ENCODE measurements around the gene SS18. TPM values are rescaled to one million over a fixed set of nuclear protein-coding genes. Genes with fewer than 3 reads are reported as not detected.

SS18 gene
- total RNA-seq, 2 donors from 2014 or later, result 36.6 to 49.8 TPM

DNA sequence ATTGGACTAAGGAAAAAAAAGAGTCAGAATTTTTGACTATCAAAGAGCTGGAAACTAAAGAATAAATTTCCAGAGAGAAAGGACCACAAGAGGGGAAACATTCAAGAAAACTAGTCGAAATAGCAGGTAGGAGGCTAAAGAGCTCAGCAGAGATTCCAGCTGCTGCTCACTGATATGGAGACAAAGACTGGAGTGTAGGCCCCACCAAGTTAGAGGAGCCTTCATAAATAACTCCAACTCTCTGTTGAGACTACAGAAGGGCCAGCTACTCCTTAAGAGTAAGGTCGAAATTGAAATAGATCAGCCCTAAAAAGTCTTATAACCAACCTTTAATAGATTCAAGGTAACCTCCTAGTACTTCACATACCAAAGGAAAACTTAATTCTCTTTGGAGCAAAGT lies 31.1 kb downstream of the SS18 start:
- 58 to 85% methylated on average over 2 of the region's 2 CpGs for WGBS, 2 donors
- ATAC-seq, result no peak
- Histone ChIP-seq H3K36me3 (replicated peaks in 1 of 2; ENCODE audit: insufficient read depth in 1 of 2, low read depth in 2 of 2) (peaks cover 0 to 13% of the 10 kb centered on the region in 2 donors), H3K27me3 (no peaks in the 10 kb centered on the region), H3K4me1 (peaks cover 7% of the 10 kb centered on the region), H3K4me3 (no peak overlapping the region), H3K27ac (no peak overlapping the region), H3K9me3 (no peaks in the 10 kb centered on the region)
- no peak for TF ChIP-seq POLR2A (IDR thresholded peaks at IDR 0.05)
- TF ChIP-seq, protein P1, sequence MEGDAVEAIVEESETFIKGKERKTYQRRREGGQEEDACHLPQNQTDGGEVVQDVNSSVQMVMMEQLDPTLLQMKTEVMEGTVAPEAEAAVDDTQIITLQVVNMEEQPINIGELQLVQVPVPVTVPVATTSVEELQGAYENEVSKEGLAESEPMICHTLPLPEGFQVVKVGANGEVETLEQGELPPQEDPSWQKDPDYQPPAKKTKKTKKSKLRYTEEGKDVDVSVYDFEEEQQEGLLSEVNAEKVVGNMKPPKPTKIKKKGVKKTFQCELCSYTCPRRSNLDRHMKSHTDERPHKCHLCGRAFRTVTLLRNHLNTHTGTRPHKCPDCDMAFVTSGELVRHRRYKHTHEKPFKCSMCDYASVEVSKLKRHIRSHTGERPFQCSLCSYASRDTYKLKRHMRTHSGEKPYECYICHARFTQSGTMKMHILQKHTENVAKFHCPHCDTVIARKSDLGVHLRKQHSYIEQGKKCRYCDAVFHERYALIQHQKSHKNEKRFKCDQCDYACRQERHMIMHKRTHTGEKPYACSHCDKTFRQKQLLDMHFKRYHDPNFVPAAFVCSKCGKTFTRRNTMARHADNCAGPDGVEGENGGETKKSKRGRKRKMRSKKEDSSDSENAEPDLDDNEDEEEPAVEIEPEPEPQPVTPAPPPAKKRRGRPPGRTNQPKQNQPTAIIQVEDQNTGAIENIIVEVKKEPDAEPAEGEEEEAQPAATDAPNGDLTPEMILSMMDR (IDR thresholded peaks at IDR 0.05), result no peak
- intact Hi-C loops (cut with DNase I), result no loop called here
- no peak for DNase-seq

DNA sequence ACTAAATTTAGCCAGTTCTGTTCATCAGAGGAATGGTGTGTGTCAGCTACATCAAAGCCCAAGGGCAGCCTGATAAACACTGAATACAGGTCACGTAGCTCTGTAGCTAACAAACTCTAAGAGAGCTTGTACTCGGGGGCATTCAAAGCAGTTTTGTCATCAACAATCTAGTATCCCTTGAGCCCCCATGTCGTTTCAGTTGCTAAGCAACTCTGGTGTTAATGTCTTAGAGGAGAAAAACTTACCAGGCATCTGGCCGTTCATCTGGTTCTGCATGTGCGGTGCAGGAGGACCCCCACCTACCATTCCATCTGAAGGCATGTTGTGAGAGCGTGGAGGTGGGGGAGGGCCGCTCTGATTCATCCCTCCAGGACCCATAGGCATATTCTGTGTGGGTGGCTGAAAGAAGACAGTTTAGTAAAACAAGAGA lies 33.1 kb downstream of the SS18 start:
- Histone ChIP-seq H3K27ac (no peak overlapping the region), H3K4me1 (peaks cover 7% of the 10 kb centered on the region), H3K9me3 (no peaks in the 10 kb centered on the region), H3K27me3 (no peaks in the 10 kb centered on the region), H3K4me3 (no peak overlapping the region), H3K36me3 (replicated peaks in 1 of 2; ENCODE audit: insufficient read depth in 1 of 2, low read depth in 2 of 2) (peaks cover 0 to 16% of the 10 kb centered on the region in 2 donors)
- DNase-seq (no peak), ATAC-seq (no peak)
- 60 to 63% methylated on average over 7 of the region's 7 CpGs for WGBS, 2 donors
- TF ChIP-seq, protein P1 (IDR thresholded peaks at IDR 0.05), result no peak
- TF ChIP-seq POLR2A (IDR thresholded peaks at IDR 0.05), result no peak
- intact Hi-C loops (cut with DNase I), result no loop called here

- H3K27me3 ChIP-seq, result no peaks in the 10 kb centered on the region
- H3K36me3 ChIP-seq (replicated peaks in 1 of 2; ENCODE audit: insufficient read depth in 1 of 2, low read depth in 2 of 2), result peaks cover 0 to 16% of the 10 kb centered on the region in 2 donors
- H3K27ac ChIP-seq, result no peak overlapping the region
- WGBS, 2 donors, result 84 to 88% methylated on average over 1 of the region's 1 CpG
- ATAC-seq (no peak), DNase-seq (no peak)
- no peaks in the 10 kb centered on the region for H3K9me3 ChIP-seq
- H3K4me3 ChIP-seq, result no peak overlapping the region
- H3K4me1 ChIP-seq, result peaks cover 7% of the 10 kb centered on the region
- intact Hi-C loops (cut with DNase I), result no loop called here
- TF ChIP-seq POLR2A (IDR thresholded peaks at IDR 0.05), result no peak
- TF ChIP-seq, protein P1 (IDR thresholded peaks at IDR 0.05), result no peak
These were observed 34.1 kb downstream of the SS18 start for GRCh38 chr18:26056291-26056690.

- Histone ChIP-seq H3K9me3 (no peaks in the 10 kb centered on the region), H3K36me3 (replicated peaks in 1 of 2; ENCODE audit: insufficient read depth in 1 of 2, low read depth in 2 of 2) (peaks cover 0 to 19% of the 10 kb centered on the region in 2 donors), H3K4me1 (peaks cover 6% of the 10 kb centered on the region), H3K27me3 (no peaks in the 10 kb centered on the region), H3K27ac (no peak overlapping the region), H3K4me3 (no peak overlapping the region)
- TF ChIP-seq, protein P1 (IDR thresholded peaks at IDR 0.05), result no peak
- TF ChIP-seq POLR2A (IDR thresholded peaks at IDR 0.05), result no peak
- intact Hi-C loops (cut with DNase I), result no loop called here
- no peak for ATAC-seq
- DNase-seq, result no peak
These were observed 37.9 kb downstream of the SS18 start for GRCh38 chr18:26052505-26052904.

- TF ChIP-seq, protein P1 (IDR thresholded peaks at IDR 0.05), result no peak
- no peak for TF ChIP-seq POLR2A (IDR thresholded peaks at IDR 0.05)
- Histone ChIP-seq H3K27ac (no peak overlapping the region), H3K4me3 (no peak overlapping the region), H3K9me3 (no peaks in the 10 kb centered on the region), H3K27me3 (no peaks in the 10 kb centered on the region), H3K4me1 (no peaks in the 10 kb centered on the region), H3K36me3 (replicated peaks in 1 of 2; ENCODE audit: insufficient read depth in 1 of 2, low read depth in 2 of 2) (peaks cover 0 to 15% of the 10 kb centered on the region in 2 donors)
- WGBS, 2 donors, result 51 to 66% methylated on average over 1 of the region's 1 CpG
- intact Hi-C loops (cut with DNase I), result no loop called here
- no peak for DNase-seq
- no peak for ATAC-seq
These were observed 38.6 kb downstream of the SS18 start for GRCh38 chr18:26051843-26052242.

Measured in body of pancreas (tissue), 4 donors.